ENCODE data around the gene KRTAP9-1.

GRCh38 chr17:41211845-41212466 lies 22.3 kb downstream of the KRTAP9-1 start:
- no peak for TF ChIP-seq YY1 (IDR thresholded peaks at IDR 0.05)
- TF ChIP-seq CTCF (IDR thresholded peaks at IDR 0.05; ENCODE audit: low read depth, low read length, missing input control): no peak
- TF ChIP-seq REST (IDR thresholded peaks at IDR 0.05): no peak
- TF ChIP-seq JUND (IDR thresholded peaks at IDR 0.05): no peak
- no peak for TF ChIP-seq RAD21 (IDR thresholded peaks at IDR 0.05)
- no peak for TF ChIP-seq HNF4A (conservative IDR thresholded peaks at IDR 0.05)
- TF ChIP-seq FOXA1 (IDR thresholded peaks at IDR 0.05): no peak
- no peak for TF ChIP-seq MAX (IDR thresholded peaks at IDR 0.05)
- no peak for TF ChIP-seq GABPA (IDR thresholded peaks at IDR 0.05 in 1 of 2, conservative IDR thresholded peaks at IDR 0.05 in 1 of 2)
- TF ChIP-seq RXRA (IDR thresholded peaks at IDR 0.05): no peak
- TF ChIP-seq TAF1 (conservative IDR thresholded peaks at IDR 0.05): no peak
